Retinal pigment epithelial cell (primary cell): ENCODE results near the gene AMT.

ENCODE experiments used
- DNase-seq: peaks from one replicate; pipeline ENCODE4 v3.0.0-alpha.2; 2010; ENCODE audit warnings: low read depth
- H3K4me3 ChIP-seq: 2 replicates; pipeline ENCODE4 v1.5.1; 2011; ENCODE audit warnings: mild to moderate bottlenecking, low read length, control low read depth, moderate library complexity
- TF ChIP-seq, protein P1 (sequence below): conservative IDR thresholded peaks from 2 replicates; pipeline ENCODE4 v1.5.1; 2011; ENCODE audit warnings: low read depth, low read length, control low read depth, inconsistent platforms

The AMT gene

DNA sequence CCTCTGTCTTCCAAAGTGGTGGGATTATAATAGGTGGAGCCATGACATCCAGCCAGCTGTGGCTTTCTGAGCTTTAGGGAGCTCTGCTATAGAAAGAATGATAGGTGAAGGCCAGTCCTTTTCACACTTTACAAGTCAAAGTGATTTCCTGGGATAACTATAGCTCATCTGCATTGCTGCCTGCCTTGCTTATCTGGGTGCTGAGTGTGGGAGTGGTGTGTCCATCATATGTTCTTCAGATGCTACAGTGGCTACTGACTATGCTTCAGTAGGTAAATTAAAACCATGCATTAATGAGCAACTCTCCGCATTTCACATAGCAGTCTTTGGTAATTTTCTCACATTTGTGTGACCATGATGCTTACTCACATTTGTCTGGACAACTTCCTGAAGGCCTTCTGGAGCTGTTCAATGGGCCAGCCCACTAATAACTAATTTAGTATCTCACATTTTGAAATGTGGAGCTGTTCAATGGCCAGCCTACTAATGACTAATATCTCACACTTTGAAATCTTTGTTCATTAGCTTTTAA is 33.9 kb downstream of the AMT start:
- no peak overlapping the region for H3K4me3 ChIP-seq
- TF ChIP-seq, protein P1, sequence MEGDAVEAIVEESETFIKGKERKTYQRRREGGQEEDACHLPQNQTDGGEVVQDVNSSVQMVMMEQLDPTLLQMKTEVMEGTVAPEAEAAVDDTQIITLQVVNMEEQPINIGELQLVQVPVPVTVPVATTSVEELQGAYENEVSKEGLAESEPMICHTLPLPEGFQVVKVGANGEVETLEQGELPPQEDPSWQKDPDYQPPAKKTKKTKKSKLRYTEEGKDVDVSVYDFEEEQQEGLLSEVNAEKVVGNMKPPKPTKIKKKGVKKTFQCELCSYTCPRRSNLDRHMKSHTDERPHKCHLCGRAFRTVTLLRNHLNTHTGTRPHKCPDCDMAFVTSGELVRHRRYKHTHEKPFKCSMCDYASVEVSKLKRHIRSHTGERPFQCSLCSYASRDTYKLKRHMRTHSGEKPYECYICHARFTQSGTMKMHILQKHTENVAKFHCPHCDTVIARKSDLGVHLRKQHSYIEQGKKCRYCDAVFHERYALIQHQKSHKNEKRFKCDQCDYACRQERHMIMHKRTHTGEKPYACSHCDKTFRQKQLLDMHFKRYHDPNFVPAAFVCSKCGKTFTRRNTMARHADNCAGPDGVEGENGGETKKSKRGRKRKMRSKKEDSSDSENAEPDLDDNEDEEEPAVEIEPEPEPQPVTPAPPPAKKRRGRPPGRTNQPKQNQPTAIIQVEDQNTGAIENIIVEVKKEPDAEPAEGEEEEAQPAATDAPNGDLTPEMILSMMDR, result no peak
- DNase-seq, result no peak

DNA sequence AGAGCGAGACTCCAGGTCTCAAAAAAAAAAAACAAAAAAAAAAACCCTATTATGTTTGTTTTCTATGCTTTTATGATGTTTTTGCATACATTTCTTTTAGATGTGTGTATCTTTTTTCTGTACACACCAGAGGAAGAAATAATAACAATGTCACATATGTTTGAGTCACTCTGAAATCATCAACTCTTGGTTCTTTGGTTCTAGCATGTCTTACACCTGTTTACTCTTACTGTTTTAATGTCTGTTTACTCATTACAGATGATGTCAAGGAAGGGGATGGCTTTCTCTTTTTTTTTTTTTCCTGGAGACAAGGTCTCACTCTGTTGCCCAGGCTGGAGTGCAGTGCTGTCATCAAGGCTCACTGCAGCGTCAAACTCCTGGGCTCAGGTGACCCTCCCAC is 34.6 kb downstream of the AMT start:
- no peak overlapping the region for H3K4me3 ChIP-seq
- TF ChIP-seq, protein P1, result no peak
- no peak for DNase-seq

DNA sequence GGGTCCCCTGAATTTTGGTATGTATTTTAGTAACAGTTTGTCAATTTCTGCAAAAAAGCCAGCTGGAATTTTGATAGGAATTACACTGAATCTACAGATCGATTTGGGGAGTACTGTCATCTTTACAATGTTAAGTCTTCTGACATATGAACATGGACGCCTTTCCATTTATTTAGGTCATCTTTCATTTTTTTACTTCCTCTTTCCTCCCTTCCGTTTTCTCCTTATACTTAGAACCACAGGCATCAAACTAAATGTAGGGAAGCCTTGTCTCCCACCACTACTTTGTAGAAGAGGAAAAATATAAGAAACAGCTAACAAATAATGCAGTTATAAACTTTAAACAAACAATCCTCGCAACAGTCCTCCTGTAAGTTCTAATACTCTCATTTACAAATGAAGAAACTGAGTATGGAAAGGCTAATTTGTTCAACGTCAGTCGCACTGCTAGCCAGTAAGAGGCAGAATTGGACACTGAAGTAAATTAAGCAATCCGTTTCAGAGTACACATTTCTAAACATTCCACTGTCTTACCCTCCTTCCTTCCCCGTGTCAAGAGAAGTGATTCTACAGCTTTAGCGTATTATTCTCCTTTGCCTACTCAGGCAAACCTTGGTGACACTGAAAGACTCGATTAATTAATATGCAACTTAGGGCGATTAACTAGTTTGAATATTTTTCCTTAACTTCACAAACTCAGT is 36.1 kb downstream of the AMT start:
- TF ChIP-seq, protein P1, result no peak
- H3K4me3 ChIP-seq, result no peak overlapping the region
- no peak for DNase-seq

DNA sequence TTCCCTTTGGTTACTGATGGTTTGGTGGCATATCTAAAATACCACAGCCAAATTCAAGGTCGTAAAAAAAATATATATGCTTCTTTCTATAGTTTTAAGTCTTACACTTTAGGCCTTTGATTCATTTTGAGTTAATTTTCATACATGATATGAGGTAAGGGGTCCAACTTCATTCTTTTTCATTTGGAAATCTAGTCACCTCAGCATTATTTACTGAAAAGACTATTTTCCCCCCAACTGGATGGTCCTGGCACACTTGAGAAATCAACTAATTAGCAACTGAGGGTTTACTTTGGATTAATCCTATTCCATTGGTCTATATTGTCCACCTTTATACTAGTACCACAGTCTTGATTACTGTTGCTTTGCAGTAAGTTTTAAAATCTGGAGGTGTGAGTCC is 36.7 kb downstream of the AMT start:
- no peak overlapping the region for H3K4me3 ChIP-seq
- TF ChIP-seq, protein P1, result no peak
- DNase-seq, result no peak

- TF ChIP-seq, protein P1, result no peak
- no peak overlapping the region for H3K4me3 ChIP-seq
- no peak for DNase-seq
Measured at GRCh38 chr3:49383387-49383786, 38.9 kb downstream of the AMT start.

DNA sequence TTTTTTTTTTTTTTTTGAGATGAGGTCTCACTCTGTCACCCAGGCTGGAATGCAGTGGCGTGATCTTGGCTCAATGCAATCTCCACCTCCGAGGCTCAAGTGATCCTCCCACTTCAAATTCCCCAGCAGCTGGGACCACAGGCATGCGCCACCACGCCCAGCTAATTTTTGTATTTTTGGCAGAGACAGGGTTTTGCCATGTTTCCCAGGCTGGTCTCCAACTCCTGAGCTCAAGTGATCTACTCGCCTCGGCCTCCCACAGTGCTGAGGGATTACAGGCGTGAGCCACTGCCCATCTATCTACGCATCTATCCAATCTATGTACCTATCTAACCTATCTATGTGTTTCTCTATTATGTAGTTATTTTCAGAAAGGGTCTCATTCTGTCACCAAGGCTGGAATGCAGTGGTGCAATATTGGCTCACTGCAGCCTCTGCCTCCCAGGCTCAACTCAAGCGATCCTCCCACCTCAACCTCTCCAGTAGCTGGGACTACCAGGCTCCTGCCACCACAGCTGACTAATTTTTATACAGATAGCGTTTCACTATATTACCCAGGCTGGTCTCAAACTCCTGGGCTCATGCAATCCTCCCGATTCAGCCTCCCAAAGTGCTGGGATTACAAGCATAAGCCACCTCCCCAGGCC is 43.9 kb downstream of the AMT start:
- DNase-seq, result no peak
- TF ChIP-seq, protein P1, result no peak
- H3K4me3 ChIP-seq, result no peak overlapping the region

DNA sequence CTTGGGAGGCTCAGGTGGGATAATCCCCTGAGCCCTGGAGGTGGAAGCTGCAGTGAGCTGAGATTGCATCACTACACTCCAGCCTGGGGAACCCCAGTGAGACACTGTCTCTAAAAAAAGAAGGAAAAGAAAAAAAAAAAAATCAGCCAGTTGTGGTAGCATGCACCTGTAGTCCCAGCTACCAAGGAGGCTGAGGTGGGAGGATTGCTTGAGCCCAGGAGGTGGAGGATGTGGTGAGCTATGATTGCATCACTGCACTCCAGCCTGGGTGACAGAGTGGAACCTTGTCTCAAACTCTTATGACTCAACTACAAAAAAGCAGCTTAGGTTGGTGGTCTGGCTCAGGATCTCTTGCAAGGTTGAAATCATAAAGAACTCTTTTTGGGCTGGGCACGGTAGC is 44.8 kb downstream of the AMT start:
- TF ChIP-seq, protein P1, result no peak
- no peak overlapping the region for H3K4me3 ChIP-seq
- DNase-seq, result no peak
